ENCODE measurements around the gene NTN1.

NTN1 gene

GRCh38 chr17:9235346-9235745, 214.0 kb downstream of the NTN1 start:
- TF ChIP-seq, protein P1, sequence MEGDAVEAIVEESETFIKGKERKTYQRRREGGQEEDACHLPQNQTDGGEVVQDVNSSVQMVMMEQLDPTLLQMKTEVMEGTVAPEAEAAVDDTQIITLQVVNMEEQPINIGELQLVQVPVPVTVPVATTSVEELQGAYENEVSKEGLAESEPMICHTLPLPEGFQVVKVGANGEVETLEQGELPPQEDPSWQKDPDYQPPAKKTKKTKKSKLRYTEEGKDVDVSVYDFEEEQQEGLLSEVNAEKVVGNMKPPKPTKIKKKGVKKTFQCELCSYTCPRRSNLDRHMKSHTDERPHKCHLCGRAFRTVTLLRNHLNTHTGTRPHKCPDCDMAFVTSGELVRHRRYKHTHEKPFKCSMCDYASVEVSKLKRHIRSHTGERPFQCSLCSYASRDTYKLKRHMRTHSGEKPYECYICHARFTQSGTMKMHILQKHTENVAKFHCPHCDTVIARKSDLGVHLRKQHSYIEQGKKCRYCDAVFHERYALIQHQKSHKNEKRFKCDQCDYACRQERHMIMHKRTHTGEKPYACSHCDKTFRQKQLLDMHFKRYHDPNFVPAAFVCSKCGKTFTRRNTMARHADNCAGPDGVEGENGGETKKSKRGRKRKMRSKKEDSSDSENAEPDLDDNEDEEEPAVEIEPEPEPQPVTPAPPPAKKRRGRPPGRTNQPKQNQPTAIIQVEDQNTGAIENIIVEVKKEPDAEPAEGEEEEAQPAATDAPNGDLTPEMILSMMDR (IDR thresholded peaks at IDR 0.05; ENCODE audit: extremely low read depth, missing control alignments), result no peak
- no peak for DNase-seq (ENCODE audit: low spot score)

GRCh38 chr17:9236286-9237052, 215.2 kb downstream of the NTN1 start:
- no peak for DNase-seq (ENCODE audit: low spot score)

GRCh38 chr17:9237053-9237410, 215.7 kb downstream of the NTN1 start:
- no peak for DNase-seq (ENCODE audit: low spot score)
- TF ChIP-seq, protein P1 (IDR thresholded peaks at IDR 0.05; ENCODE audit: extremely low read depth, missing control alignments), result no peak

More at GRCh38 chr17:9236286-9237052, 215.2 kb downstream of the NTN1 start:
- TF ChIP-seq, protein P1 (IDR thresholded peaks at IDR 0.05; ENCODE audit: extremely low read depth, missing control alignments), result no peak

DNA sequence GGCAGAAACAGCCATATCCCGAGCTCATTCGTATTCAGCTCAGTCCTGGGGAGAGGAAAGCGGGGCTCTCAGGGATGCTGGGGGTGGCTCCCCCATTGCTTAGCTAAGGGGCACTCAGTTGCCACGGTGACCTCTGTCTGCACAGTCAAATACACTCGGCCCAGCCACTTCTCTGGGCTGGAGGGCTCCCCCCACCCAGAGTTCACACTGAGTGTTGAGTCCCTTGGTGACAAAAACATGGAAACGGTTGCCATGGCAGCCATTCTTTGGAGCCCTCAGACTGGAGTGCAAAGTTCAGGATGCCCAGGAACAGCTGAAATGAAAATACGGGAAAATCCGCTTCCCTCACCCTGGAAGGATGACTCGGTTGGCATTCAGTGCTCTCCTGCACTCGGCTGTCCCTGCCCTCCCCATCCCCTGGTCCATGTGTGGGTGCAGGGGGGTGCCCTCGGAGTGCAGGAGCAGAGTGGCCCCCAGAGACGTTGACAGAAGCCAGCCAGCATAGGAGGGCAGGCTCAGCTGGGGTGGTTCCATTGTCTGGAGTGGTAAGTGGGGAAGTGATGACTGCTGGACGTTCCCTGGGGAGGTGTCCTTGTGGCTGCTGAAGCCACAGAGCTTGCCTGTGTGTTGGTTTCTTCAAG, 216.5 kb downstream of the NTN1 start:
- no peak for DNase-seq (ENCODE audit: low spot score)
- TF ChIP-seq, protein P1 (IDR thresholded peaks at IDR 0.05; ENCODE audit: extremely low read depth, missing control alignments), result no peak

DNA sequence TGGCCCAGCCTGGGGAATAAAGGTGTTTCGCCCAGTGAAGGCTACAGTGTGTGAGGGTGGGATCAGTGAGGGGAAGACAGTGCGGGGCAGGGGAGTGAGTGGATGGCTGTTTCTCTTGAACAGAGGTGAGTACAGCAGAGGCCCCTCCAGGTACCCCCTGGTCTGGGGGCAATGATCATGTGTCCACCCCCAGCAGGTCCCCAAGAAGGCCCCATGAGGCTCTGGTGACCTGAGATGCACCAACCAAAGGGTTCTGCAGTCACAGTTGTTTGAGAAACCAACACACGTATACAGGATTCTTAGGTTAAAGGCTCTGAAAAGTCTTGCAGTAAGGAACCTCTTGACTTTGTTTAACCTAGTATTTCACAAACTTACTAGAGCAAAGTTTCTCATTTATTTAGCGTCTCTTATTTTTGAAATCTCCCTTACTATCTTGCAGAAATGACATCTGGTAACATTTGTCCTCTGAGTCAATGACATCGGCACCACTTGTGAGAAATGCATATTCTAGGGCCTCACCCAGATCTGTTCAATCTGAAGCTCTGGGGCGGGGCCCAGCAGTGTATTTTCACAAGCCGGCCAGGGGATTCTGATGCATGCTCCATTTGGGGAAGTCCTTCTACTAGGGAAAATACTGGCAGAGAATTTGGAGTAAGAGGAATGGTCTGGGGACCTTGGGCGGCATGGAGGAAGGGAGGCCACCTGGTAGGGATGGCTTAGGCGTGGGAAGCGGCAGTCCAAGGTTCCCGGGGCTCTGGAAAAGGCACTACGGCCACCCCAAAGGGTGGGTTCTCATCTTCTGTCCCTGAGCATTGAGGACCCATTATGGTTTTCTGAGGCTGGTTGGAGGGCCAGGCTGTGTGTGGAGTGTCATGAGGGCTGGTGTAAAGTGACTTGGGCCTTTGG, 217.3 kb downstream of the NTN1 start:
- TF ChIP-seq, protein P1 (IDR thresholded peaks at IDR 0.05; ENCODE audit: extremely low read depth, missing control alignments), result no peak
- DNase-seq (ENCODE audit: low spot score), result no peak

GRCh38 chr17:9239246-9239792, 218.0 kb downstream of the NTN1 start:
- DNase-seq (ENCODE audit: low spot score), result no peak
- TF ChIP-seq, protein P1 (IDR thresholded peaks at IDR 0.05; ENCODE audit: extremely low read depth, missing control alignments), result no peak

Data from GM20000 (cell line).